Measurements from ENCODE around the gene DYNLL1. TPM values are rescaled to one million over a fixed set of nuclear protein-coding genes. Genes with fewer than 3 reads are reported as not detected.

The DYNLL1 gene
- total RNA-seq (2022; extraction: Qiagen RNA extraction; ENCODE audit: low read depth) = 588 to 676 TPM (median 607 TPM) in 5 replicates

DNA sequence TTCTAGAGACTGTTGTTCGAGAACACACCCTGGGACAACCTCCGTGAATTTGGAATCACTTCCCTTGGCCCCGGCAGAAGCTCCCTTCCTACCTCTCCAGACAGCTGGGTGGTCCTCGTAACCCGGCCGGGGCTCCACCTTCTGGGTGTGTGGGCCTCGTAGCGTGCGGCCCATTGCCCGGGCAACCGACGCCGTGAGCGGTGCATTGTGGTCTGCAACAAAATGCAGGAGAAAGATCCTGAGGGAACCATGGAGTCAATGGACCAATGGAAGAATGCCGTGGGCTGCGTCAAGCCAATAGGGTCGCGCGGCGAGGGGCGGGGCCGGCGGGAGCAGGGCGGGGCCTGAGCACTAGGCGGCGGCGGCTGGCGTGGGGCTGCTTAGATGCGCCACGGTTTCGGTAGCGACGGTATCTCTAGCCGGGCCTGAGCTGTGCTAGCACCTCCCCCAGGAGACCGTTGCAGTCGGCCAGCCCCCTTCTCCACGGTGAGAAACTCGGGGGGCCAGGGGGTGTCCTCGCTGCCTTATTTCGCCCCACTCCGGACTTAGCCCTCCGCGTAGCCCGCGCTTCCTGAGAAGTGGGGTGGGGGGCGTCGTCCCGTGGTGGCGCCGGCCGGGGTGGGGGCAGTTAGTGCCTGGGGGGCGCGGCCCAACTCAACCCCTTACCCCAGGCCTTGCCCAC lies at the start of gene DYNLL1:
Gene DYNLL1, plus strand, starts transcription at position 383 of the 682 bp plus-strand sequence. CDS start 309 bp downstream, outside the sequence.

DNA sequence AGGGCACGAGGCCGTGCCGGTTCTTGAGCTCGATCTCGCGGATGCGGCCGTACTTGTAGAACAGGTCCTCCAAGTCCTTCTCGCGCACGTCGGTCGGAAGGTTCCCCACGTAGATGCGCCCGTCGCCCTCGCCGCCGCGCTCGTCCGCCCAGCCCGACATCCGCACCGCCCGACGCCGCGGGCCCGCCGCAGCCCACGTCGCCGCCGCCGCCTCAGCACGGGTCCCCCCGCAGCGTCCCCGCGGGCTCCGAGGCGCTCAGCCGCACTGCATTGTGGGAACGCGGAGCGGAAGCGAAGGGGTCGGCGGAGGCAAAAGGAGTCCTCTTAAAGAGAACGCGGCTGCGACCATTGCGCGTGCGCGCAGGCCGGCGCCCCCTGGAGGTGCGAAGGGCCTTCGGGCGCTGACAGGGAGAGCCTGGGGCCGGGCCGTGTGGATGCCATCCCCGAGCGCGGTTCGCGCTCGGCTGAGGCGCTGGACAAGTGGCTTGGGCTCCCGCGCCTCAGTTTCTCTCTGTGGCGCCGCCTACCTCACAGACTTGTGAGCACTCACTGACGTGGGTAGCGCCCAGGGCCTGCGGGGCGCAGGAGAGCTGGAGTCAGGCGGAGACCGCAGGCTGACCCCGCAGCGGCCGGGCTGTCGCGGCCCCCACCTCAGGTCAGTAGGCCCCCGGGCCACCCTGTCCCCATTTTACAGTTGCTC lies 26.3 kb upstream of the DYNLL1 start, which contains the start of gene SRSF9:
Gene SRSF9, minus strand, starts transcription at position 299 of the 700 bp plus-strand sequence. Its CDS starts 139 bp downstream, at position 160.

DNA sequence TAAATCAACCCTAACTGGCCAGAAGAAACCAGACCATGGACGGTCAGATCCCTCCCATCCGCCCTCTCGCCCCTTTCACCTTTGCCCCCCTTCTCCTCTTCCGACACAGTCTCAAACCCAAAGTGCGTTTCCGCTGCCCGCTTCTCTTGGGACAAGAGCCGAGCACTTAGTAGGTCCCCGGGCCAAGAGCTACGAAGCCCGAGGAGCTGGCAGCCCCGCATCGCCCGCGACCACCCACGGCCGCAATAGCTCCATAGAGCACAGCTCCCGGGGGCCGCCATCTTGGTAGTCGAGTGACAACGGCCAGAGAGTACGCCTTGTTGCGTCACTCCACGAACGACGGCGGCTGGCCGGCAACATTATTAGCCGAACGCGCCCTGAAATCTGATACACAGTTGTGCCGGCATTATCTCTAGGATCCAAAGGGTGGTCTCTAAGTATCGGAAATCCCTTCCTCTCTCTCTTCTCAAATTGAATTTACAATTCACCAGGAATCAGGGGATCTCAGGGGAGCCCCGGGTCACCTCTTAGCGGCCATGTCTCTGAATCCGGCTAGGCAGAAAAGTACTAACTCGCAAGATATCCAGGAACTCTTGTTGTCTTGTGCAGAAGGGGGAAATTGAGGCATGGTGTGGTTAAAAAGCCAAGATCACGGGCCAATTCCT lies 33.1 kb downstream of the DYNLL1 start, which contains the start of gene COQ5:
Gene COQ5, minus strand, starts transcription at position 298 of the 665 bp plus-strand sequence. Its CDS starts 17 bp downstream, at position 281.

DNA sequence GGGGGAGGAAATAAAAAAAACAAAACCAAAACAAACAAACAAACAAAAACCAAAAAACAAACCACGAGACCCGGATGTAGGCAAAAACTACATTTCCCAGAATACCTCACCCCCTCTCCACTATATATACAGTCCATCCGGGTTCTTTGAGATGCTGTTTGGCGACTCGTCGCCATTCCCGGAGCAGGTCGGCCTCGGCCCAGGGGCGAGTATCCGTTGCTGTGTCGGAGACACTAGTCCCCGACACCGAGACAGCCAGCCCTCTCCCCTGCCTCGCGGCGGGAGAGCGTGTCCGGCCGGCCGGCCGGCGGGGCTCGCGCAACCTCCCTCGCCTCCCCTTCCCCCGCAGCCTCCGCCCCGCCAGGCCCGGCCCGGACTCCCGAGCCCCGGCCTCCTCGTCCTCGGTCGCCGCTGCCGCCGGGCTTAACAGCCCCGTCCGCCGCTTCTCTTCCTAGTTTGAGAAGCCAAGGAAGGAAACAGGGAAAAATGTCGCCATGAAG lies 38.3 kb downstream of the DYNLL1 start, which contains the start of gene RNF10:
Gene RNF10, plus strand, starts transcription at position 154 of the 500 bp plus-strand sequence. CDS start 456 bp downstream, outside the sequence.

Other genes starting within 250 kb of the DYNLL1 start
- gene PXN, start 230.4 kb upstream of the DYNLL1 start, total RNA-seq (2022; extraction: Qiagen RNA extraction; ENCODE audit: low read depth) = 204 to 247 TPM (median 225 TPM) in 5 replicates
- not detected in 5 replicates for gene RNU4-2, start 204.2 kb upstream of the DYNLL1 start, total RNA-seq (2022; extraction: Qiagen RNA extraction; ENCODE audit: low read depth)
- gene RNU4-1, start 202.9 kb upstream of the DYNLL1 start, total RNA-seq (2022; extraction: Qiagen RNA extraction; ENCODE audit: low read depth) = not detected in 5 replicates
- gene SIRT4, start 193.8 kb upstream of the DYNLL1 start, total RNA-seq (2022; extraction: Qiagen RNA extraction; ENCODE audit: low read depth) = 0.48 to 1.7 TPM (median 0.76 TPM) in 5 replicates
- not detected in 5 replicates for gene PLA2G1B, start 168.3 kb upstream of the DYNLL1 start, total RNA-seq (2022; extraction: Qiagen RNA extraction; ENCODE audit: low read depth)
- gene MSI1, start 126.9 kb upstream of the DYNLL1 start, total RNA-seq (2022; extraction: Qiagen RNA extraction; ENCODE audit: low read depth) = 0.77 to 1.9 TPM (median 1.4 TPM) in 5 replicates
- 808 to 864 TPM (median 832 TPM) in 5 replicates for gene COX6A1, start 58.0 kb upstream of the DYNLL1 start, total RNA-seq (2022; extraction: Qiagen RNA extraction; ENCODE audit: low read depth)
- 73.0 to 86.4 TPM (median 76.2 TPM) in 5 replicates for gene TRIAP1, start 49.7 kb upstream of the DYNLL1 start, total RNA-seq (2022; extraction: Qiagen RNA extraction; ENCODE audit: low read depth)
- 20.5 to 26.5 TPM (median 24.6 TPM) in 5 replicates for gene GATC, start 49.7 kb upstream of the DYNLL1 start, total RNA-seq (2022; extraction: Qiagen RNA extraction; ENCODE audit: low read depth)
- 175 to 219 TPM (median 212 TPM) in 5 replicates for gene SRSF9, start 26.4 kb upstream of the DYNLL1 start, total RNA-seq (2022; extraction: Qiagen RNA extraction; ENCODE audit: low read depth)
- 26.2 to 29.6 TPM (median 28.6 TPM) in 5 replicates for gene COQ5, start 33.0 kb downstream of the DYNLL1 start, total RNA-seq (2022; extraction: Qiagen RNA extraction; ENCODE audit: low read depth)
- gene RNF10, start 38.2 kb downstream of the DYNLL1 start, total RNA-seq (2022; extraction: Qiagen RNA extraction; ENCODE audit: low read depth) = 95.9 to 105 TPM (median 103 TPM) in 5 replicates
- gene POP5, start 85.3 kb downstream of the DYNLL1 start, total RNA-seq (2022; extraction: Qiagen RNA extraction; ENCODE audit: low read depth) = 45.9 to 59.8 TPM (median 51.9 TPM) in 5 replicates
- gene CABP1, start 144.5 kb downstream of the DYNLL1 start, total RNA-seq (2022; extraction: Qiagen RNA extraction; ENCODE audit: low read depth) = 0.15 to 0.46 TPM (median 0.21 TPM) in 5 replicates
- 83.9 to 99.9 TPM (median 87.0 TPM) in 5 replicates for gene MLEC, start 191.0 kb downstream of the DYNLL1 start, total RNA-seq (2022; extraction: Qiagen RNA extraction; ENCODE audit: low read depth)
- 21.9 to 27.2 TPM (median 26.6 TPM) in 5 replicates for gene UNC119B, start 214.3 kb downstream of the DYNLL1 start, total RNA-seq (2022; extraction: Qiagen RNA extraction; ENCODE audit: low read depth)
- 10.1 to 11.3 TPM (median 10.5 TPM) in 5 replicates for gene ACADS, start 229.7 kb downstream of the DYNLL1 start, total RNA-seq (2022; extraction: Qiagen RNA extraction; ENCODE audit: low read depth)

Measured in A549 treated with GW870086 at 1 μM for 4 hours (cell line).